HG03571 (cell line): ENCODE data around the gene ASPSCR1.

Source experiments
- ATAC-seq: cut with Tn5 transposase; IDR thresholded peaks from one replicate; pipeline ENCODE4 v1.9.1; 2021; ENCODE audit not compliant: unreplicated experiment

The ASPSCR1 gene

GRCh38 chr17:81958633-81959342 is 18.6 kb upstream of the ASPSCR1 start:
- no peak for ATAC-seq

GRCh38 chr17:81959362-81960129 is 17.9 kb upstream of the ASPSCR1 start:
- no peak for ATAC-seq

- no peak for ATAC-seq
Observed at GRCh38 chr17:81960130-81960958, 17.1 kb upstream of the ASPSCR1 start.

GRCh38 chr17:81961087-81961511 is 16.3 kb upstream of the ASPSCR1 start, which contains the start of gene NOTUM:
NOTUM (minus strand) TSS chr17:81961187; CDS start chr17:81960909, 278 bp downstream.
- no peak for ATAC-seq

GRCh38 chr17:81961521-81962498 is 15.6 kb upstream of the ASPSCR1 start:
- ATAC-seq = no peak

GRCh38 chr17:81962499-81963441 is 14.7 kb upstream of the ASPSCR1 start:
- no peak for ATAC-seq

- ATAC-seq = no peak
Observed at GRCh38 chr17:81964081-81964849, 13.2 kb upstream of the ASPSCR1 start.

GRCh38 chr17:81966343-81967243 is 10.8 kb upstream of the ASPSCR1 start:
- no peak for ATAC-seq

GRCh38 chr17:81967244-81967532 is 10.2 kb upstream of the ASPSCR1 start:
- ATAC-seq = no peak

GRCh38 chr17:81967533-81968395 is 9.7 kb upstream of the ASPSCR1 start:
- ATAC-seq = no peak

- ATAC-seq = no peak
Observed at GRCh38 chr17:81968396-81968745, 9.1 kb upstream of the ASPSCR1 start.

- ATAC-seq = no peak
Observed at GRCh38 chr17:81968850-81969812, 8.3 kb upstream of the ASPSCR1 start.

GRCh38 chr17:81973432-81973831 is 4.0 kb upstream of the ASPSCR1 start:
- no peak for ATAC-seq

- no peak for ATAC-seq
Observed at GRCh38 chr17:81976332-81977210, 858 bp upstream of the ASPSCR1 start.
